ENCODE measurements around the gene RHBDD1.

The RHBDD1 gene

DNA sequence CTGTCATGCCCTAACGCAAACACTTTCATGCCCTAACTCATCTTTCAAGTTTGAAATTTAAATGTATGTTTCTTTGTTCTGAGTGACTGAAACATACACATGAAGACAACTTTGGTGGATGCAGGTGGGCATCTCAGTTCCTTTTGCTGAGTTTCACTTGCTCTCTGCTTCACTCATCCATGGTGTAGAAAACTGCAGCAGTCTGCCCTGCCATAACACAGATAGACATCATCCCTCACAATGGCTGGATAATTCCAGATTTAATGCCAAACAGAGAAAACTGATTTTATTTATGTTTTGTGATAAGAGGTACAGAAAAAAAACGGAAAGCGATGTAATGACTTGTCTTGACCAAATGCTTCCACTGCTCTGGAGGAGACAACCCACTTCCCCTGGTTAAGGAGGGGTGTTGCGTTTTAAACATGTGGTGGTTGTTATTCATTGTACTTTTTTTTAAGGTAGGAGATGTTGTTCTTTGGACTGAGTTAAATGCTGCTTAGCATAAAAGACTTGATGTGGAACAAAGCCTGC is 70.4 kb downstream of the RHBDD1 start:
- ChIA-PET POLR2A (no interaction called here), CTCF (no interaction called here)
- DNase-seq (ENCODE audit: low read depth, low spot score) = no peak
- H3K4me3 ChIP-seq (ENCODE audit: low read depth, low read length) = no peak overlapping the region
- TF ChIP-seq, protein P1, sequence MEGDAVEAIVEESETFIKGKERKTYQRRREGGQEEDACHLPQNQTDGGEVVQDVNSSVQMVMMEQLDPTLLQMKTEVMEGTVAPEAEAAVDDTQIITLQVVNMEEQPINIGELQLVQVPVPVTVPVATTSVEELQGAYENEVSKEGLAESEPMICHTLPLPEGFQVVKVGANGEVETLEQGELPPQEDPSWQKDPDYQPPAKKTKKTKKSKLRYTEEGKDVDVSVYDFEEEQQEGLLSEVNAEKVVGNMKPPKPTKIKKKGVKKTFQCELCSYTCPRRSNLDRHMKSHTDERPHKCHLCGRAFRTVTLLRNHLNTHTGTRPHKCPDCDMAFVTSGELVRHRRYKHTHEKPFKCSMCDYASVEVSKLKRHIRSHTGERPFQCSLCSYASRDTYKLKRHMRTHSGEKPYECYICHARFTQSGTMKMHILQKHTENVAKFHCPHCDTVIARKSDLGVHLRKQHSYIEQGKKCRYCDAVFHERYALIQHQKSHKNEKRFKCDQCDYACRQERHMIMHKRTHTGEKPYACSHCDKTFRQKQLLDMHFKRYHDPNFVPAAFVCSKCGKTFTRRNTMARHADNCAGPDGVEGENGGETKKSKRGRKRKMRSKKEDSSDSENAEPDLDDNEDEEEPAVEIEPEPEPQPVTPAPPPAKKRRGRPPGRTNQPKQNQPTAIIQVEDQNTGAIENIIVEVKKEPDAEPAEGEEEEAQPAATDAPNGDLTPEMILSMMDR (IDR thresholded peaks at IDR 0.05; ENCODE audit: insufficient read depth, low read length, missing control alignments) = no peak

DNA sequence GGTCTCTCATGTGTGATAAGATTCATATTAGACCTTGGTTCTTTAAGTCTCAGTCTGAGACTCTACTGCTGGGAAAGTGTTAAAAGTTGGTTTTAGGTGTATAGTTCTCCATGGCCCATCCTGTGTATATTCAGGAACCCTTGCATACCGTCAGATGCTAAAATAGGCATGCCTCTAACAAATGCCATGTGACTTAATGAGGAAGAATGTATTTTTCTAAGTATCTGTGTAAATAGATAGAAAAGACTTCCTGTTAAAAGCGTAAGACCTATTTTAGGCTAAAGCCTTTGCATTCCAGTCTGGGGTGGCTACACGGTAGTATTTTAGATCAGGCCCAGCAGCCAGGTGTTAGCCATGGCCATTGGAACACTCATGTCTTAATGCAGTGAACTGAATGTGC is 73.3 kb downstream of the RHBDD1 start:
- no peak overlapping the region for H3K4me3 ChIP-seq (ENCODE audit: low read depth, low read length)
- peak; percentile 63 for DNase-seq (ENCODE audit: low read depth, low spot score)
- TF ChIP-seq, protein P1 (IDR thresholded peaks at IDR 0.05; ENCODE audit: insufficient read depth, low read length, missing control alignments) = no peak
- ChIA-PET POLR2A (interaction anchor here (0.7 kb wide), 1 partner anchor 8 kb away, joined by 3 read pairs; no protein-coding TSS in a partner anchor), CTCF (interaction anchor here (0.8 to 1.4 kb wide), 2 partner anchors 18 to 107 kb away, joined by 3 to 4 read pairs; no protein-coding TSS in a partner anchor)

DNA sequence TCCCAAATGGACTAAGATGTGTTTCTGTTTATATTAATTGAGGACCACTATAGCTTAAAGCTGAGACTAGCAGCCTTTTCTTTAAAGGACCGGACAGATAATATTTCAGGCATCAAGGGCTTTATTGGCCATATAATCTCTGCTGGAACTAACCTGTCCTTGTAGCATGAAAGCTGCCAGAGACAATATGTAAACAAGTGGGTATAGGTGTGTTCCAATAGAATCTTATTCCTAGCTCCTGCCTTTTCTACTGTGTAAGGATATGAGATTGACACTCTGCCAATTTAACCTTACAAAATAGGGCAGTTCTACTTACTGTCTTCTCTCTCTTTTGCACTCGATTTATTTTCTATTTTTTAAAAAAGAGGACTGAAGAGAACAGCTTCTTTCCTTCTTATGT is 74.0 kb downstream of the RHBDD1 start:
- TF ChIP-seq, protein P1 (IDR thresholded peaks at IDR 0.05; ENCODE audit: insufficient read depth, low read length, missing control alignments) = no peak
- POLR2A ChIA-PET = no interaction called here
- no peak overlapping the region for H3K4me3 ChIP-seq (ENCODE audit: low read depth, low read length)
- DNase-seq (ENCODE audit: low read depth, low spot score) = no peak
- CTCF ChIA-PET = interaction anchor here (1.4 kb wide), 1 partner anchor 19 kb away, joined by 4 read pairs; no protein-coding TSS in a partner anchor

DNA sequence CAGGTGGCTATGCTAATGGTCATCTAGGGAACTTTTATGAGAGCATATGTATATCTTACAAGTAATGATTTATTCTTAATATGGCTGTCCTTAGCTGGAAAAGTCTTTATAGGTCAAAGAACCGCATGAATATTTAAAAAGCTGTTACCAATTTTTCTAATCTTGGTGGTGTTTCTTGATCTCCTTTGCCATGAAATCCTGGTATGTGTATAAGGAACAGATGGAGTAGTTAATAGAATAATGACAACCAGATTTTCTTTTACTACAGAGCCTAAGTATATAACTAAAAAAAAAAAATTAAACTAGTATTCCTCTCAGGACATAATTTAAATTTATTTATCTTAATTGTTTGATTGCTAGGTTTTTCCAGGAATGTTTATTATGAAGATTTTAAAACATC is 74.5 kb downstream of the RHBDD1 start:
- ChIA-PET POLR2A (no interaction called here), CTCF (no interaction called here)
- TF ChIP-seq, protein P1 (IDR thresholded peaks at IDR 0.05; ENCODE audit: insufficient read depth, low read length, missing control alignments) = no peak

DNA sequence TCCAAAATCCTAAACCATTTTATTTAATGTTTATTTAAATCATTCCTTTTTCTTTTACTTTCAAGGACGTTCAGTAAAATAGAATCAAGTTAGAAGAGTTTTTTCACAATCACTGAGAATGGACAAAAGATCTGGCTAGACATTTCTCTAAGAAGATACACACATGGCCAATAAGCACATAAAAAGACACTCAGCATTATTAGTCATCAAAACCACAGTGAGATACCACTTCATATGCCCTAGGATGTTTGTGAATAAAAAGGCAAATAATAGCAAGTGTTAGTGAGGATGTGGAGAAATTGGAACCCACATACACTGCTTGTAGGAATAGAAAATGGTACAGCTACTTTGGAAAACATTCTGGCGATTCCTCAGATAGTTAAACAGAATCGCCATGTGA is 76.1 kb downstream of the RHBDD1 start:
- DNase-seq (ENCODE audit: low read depth, low spot score) = peak; percentile 37
- H3K4me3 ChIP-seq (ENCODE audit: low read depth, low read length) = no peak overlapping the region
- ChIA-PET CTCF (no interaction called here), POLR2A (no interaction called here)
- TF ChIP-seq, protein P1 (IDR thresholded peaks at IDR 0.05; ENCODE audit: insufficient read depth, low read length, missing control alignments) = no peak

More for the DNA sequence above, 74.5 kb downstream of the RHBDD1 start:
- no peak for DNase-seq (ENCODE audit: low read depth, low spot score)
- no peak overlapping the region for H3K4me3 ChIP-seq (ENCODE audit: low read depth, low read length)

DNA sequence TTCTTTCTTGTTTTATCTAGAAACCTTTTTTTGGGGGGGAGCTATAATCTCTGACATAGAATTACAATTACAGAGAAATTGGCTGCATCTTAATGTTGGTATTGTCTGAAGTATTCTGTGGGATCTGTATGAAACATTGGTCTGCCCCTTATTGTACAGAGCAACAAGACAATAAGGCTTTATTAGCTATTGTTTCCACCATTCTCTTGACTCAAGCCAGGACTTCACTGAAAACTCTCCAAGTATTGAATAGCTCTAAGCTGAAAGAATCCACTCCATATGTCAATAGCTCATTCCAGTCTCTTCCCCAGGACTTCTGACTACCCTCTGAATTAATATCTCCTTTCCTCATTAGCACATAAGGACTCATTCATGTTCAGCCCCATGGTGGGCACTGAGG is 77.8 kb downstream of the RHBDD1 start:
- ChIA-PET POLR2A (no interaction called here), CTCF (interaction anchor here (0.7 to 1.4 kb wide), 4 partner anchors 12 to 111 kb away, joined by 3 to 5 read pairs (median 3); no protein-coding TSS in a partner anchor)
- DNase-seq (ENCODE audit: low read depth, low spot score) = no peak
- TF ChIP-seq, protein P1 (IDR thresholded peaks at IDR 0.05; ENCODE audit: insufficient read depth, low read length, missing control alignments) = no peak
- no peak overlapping the region for H3K4me3 ChIP-seq (ENCODE audit: low read depth, low read length)
